H7 (cell line): ENCODE measurements around the gene FGGY. TPM values are rescaled to one million over a fixed set of nuclear protein-coding genes. Genes with fewer than 3 reads are reported as not detected.
"Not testable (repeated sequence)": the region's sequence is repeated elsewhere in the genome, so short reads cannot be mapped to it uniquely, and the experiment has no call there.

Experiments used
- DNase-seq: peaks from one replicate; pipeline ENCODE4 v3.0.0; 2012
- H3K27me3 ChIP-seq: 2 replicates; pipeline ENCODE4 v1.6.0; 2011; ENCODE audit warnings: mild to moderate bottlenecking, low read length; ENCODE audit not compliant: control insufficient read depth, insufficient read depth
- H3K36me3 ChIP-seq: replicated peaks from 2 replicates; pipeline ENCODE4 v1.5.1; 2011; ENCODE audit warnings: low read length; ENCODE audit not compliant: control insufficient read depth, insufficient read depth
- H3K4me3 ChIP-seq: 2 replicates; pipeline ENCODE4 v1.5.1; 2011; ENCODE audit warnings: low read depth, mild to moderate bottlenecking, control low read depth, low read length, moderate library complexity; ENCODE audit not compliant: insufficient read depth
- total RNA-seq: library from RNA; depleted of rRNA; stranded (reverse); fragments of >200 nt; shearing (Covaris generic); gene quantifications from 2 replicates; pipeline ENCODE4 v1.2.3, GENCODE V29; 2014

Gene FGGY
- total RNA-seq, 1 experiment from 2014 or later = 19.2 TPM

DNA sequence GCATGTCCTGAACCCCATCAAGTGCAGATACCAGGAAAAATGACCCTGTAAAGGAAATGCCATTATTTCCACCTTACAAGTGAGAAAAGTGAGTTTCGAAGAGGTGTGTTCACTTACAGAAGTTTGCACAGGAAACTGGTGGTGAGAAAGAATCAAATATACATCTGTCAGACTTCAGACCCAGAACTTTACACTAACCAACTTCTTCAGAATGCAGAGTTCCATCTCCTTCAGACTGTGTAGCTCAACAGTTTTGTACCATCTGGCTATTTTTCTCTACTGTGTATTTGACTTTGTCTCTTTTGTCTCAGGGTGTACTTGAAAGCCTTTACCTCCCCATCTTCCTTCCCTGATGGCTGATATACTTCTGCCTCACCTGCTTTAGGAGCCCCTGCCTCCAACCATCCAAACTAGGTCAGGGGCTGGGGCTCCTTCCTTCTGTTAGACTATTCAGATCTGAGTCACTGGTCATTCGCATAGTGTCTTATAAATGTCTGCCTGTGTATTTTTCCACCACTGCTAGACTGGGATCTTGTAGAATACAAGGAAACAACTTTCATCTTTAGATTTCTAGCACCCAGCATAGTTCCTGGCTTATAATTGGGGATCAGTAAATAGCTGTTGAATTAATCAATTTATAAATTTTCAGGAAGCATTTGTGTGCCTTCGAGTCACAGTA, 247.9 kb downstream of the FGGY start:
- no peak overlapping the region for H3K4me3 ChIP-seq
- DNase-seq = no peak
- H3K27me3 ChIP-seq = no peaks in the 10 kb centered on the region
- H3K36me3 ChIP-seq = no peaks in the 10 kb centered on the region

DNA sequence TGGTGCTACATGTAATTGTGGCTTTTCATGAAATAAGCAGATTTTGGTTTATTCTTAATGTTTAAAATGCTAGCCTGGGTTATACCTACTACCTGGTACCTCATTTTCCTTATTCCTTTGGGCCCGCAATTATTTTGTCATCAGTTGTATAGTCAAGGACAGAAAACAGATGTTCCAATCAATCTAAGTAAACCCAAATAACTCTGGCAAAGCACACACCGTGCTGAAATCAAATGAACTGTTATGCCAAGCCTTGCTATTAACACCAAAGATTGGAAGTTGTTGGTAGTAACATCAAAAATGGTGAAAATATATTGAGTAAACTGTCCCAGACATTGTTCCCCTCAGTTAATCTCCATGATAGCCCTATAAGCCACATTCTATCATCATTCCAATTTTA, 248.9 kb downstream of the FGGY start:
- no peak overlapping the region for H3K4me3 ChIP-seq
- no peak for DNase-seq
- H3K27me3 ChIP-seq = no peaks in the 10 kb centered on the region
- no peaks in the 10 kb centered on the region for H3K36me3 ChIP-seq

DNA sequence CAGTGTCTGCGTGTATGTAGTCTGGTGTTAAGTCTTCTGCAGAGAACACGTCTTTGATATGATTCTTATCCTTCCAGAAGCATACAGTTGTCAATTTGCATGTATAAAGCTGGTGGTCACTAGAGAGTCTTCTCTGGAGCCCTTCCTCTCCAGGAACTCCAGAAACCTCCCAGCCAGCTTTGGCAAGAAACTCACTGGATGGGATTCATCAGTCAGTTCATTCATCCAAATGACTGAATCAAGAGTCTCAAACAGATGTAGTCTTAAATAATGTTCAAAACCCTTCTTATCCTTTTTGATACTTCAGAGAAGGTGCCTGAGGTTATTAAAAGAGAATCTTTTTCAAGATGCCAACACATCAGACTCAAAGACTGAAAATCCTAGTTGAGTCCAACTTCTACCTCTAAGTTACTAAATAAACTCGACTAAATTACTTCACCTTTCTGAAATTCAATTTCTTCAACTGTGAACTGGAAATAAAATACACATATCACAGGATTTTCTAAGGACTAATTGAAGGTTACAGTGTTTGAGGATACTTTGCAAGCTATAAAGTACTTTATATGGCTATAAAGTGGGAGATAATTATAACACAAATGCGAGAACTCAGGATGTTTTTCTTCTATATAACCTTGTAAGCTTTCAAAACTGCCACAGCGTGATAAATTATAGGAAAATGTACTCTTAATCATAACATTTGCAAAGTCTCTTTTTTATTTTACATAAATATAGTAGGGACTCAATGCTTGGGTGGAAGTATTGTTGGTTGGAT, 252.4 kb downstream of the FGGY start:
- no peak for DNase-seq
- no peaks in the 10 kb centered on the region for H3K27me3 ChIP-seq
- no peak overlapping the region for H3K4me3 ChIP-seq
- H3K36me3 ChIP-seq = no peaks in the 10 kb centered on the region

DNA sequence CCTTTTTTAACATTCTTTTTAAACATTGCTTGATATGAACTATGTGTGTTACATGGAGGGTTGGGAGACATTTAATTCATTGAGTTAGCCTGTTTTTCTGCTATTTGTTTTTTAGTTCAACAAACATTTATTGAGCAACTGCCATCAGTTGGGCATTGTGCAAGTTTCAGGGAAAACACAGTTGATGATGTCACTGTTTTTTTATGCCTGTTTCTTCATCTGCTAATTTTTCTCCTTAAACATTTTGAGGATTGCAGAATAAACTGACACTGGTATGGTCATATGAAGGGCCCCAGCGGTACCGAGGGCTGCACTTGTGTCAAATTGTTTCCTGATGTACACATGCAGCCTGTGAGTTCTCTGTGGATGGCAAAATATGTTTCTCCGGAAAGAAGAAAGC, 253.0 kb downstream of the FGGY start:
- Histone ChIP-seq H3K36me3 (no peaks in the 10 kb centered on the region), H3K4me3 (no peak overlapping the region), H3K27me3 (no peaks in the 10 kb centered on the region)
- DNase-seq = no peak

DNA sequence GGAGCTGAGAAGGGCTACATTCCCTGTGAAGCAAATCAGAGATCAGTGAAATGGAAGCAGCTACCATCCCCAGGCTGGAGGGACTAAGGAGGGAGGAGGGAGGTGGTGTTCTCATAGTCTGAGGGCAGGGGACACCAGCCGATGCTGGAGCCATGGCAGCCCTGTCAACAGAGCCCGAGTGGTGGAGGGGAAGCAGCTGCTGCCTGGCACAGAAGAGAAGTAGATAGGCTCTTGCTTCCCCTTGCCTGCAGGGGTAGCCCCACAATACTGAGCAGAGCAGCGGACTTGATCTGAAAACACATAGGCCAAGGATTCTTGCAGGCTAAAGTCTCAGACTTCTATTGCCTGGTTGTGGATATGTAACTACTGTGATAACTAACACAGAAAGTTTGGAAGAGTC, 255.1 kb downstream of the FGGY start:
- Histone ChIP-seq H3K36me3 (no peaks in the 10 kb centered on the region), H3K27me3 (no peaks in the 10 kb centered on the region), H3K4me3 (no peak overlapping the region)
- DNase-seq = no peak

DNA sequence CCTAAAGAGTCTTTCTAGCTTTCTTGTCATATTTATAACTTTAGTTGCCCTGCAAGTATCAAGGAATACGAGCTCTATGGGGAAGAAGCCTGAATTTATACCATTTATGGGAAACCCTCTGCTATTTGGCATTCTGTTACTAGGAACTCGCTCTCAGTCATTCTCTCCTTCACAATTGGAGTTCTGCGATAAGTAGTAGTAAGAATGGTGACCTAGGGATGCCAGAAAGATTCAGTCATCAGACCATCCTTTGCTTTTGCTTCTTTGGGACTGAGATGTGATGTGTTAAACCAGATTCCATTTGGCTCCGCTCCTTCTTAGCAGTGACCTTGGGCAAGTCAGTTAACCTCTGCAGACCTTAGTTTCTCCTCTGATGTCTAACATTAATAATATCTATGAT, 256.5 kb downstream of the FGGY start:
- Histone ChIP-seq H3K27me3 (no peaks in the 10 kb centered on the region), H3K4me3 (no peak overlapping the region), H3K36me3 (no peaks in the 10 kb centered on the region)
- no peak for DNase-seq

DNA sequence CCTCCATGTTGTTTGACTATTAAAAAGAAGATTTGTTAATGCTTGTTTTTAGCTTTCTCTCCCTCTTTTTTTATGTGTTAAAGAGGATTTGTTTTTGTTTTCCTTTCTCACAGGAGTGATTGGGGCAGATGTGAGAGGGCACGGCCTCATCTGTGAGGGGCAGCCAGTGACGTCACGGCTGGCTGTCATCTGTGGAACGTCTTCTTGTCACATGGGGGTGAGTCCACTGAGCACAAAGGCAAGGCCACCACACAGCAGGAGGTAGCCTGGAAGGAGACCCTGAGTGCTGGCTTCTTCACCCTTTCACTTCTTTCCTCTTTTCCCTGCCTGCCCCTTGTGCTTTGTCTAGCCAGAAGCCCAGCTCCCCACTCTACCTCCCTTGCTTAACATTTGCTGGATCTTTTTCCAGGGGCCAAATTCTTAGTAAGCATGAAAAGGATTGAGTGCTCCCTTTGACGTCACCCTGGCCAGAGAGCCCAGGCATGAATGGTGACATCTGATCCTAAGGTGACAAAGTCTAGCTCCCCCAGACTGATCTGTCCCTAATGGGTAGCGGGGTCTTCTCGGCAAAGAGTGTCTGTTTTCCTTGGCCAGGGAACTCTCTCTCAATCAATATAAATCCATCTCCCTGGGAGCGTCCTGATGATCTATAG, 257.2 kb downstream of the FGGY start:
- no peak for DNase-seq
- Histone ChIP-seq H3K36me3 (no peaks in the 10 kb centered on the region), H3K27me3 (no peaks in the 10 kb centered on the region), H3K4me3 (no peak overlapping the region)

DNA sequence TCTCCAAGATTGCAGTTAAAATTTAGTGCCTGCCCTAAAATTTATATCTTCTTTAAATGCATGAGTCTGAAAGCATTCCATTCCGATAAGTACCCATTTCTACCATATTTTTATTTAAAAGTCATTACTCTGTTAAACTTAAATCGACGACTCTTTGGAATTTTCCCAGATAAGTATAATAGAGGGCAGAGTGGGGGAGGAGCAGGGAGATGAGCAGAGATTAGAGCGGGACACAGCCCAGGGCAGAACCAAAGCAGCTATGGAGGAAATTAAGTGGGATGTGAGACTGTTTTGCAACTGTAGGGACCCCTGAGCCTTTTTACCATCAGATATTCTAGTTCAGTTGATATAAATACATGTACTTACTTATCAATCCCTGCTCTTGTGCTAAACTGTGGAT, 257.9 kb downstream of the FGGY start:
- H3K4me3 ChIP-seq = no peak overlapping the region
- no peaks in the 10 kb centered on the region for H3K36me3 ChIP-seq
- DNase-seq = no peak
- no peaks in the 10 kb centered on the region for H3K27me3 ChIP-seq

DNA sequence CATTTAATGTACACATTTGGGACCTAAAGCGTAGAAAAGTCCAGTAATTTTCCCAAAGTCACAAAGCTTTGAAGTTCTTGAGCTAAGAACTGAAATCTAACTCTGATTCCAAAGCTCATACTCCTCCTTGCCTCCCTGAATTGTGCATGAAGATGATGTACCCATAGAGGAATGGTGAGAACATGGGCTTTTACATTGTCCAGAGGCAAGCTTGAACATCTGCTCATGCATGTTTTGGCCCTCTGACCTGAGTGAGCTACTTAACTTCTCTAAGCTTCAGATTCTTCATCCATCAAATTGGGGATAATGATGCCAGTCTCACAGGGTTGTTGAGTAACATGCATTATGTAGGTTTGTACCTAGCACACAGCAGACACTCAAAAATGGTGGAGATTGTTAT, 259.5 kb downstream of the FGGY start:
- H3K4me3 ChIP-seq = no peak overlapping the region
- no peak for DNase-seq
- no peaks in the 10 kb centered on the region for H3K36me3 ChIP-seq
- H3K27me3 ChIP-seq = no peaks in the 10 kb centered on the region

DNA sequence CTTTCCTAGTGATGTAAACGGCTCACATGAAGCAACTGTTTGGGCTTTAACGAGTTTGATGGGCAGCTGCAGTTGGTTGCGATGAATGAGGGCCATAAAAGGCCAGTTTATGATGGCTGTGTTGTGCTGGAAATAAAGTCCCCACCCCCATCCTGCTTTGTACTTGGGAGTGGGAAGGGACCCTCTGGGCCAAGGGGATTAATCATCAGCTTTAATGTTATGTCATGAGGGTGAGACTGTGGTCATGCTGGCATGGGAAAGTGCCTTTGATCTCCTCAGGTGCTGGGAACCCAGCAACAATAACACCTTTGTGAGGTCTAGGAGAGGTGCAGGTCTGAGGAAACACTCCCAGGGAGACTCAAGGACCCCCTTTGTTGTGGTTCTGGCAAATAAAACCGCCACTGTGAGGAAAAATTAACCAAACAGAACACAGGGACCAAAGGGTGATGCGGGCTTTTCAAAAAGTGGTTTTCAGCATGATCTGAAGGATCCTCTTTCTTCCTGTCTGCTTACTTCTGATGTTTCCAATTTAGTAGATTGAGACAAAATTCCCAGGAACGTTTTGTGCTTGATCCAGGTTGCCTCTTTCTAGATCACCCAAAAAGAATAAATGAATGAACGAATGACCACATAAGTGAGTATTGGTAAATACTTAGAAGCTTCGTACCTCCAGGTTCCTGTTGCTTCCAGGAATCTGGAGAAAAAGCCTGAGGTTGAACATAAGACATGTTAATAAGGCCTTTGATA, 260.1 kb downstream of the FGGY start:
- Histone ChIP-seq H3K4me3 (no peak overlapping the region), H3K27me3 (no peaks in the 10 kb centered on the region), H3K36me3 (no peaks in the 10 kb centered on the region)
- DNase-seq = no peak

DNA sequence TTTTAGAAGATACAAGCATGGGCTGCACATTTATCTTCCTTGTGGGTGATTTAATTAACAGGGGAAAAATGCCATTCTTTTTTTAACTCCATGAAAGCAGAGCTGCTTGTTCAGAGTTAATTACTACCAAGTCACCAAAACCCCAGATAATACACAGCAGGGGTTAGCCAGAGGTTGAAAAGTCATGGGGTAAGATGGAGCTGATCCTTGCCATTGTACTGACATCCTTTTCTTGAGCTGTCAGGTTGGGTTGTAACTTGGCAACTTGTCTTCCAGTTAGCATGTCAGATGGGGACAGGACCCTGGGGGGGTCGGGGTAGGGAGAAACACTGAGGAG, 260.6 kb downstream of the FGGY start:
- no peak overlapping the region for H3K4me3 ChIP-seq
- DNase-seq = no peak
- no peaks in the 10 kb centered on the region for H3K36me3 ChIP-seq
- no peaks in the 10 kb centered on the region for H3K27me3 ChIP-seq

DNA sequence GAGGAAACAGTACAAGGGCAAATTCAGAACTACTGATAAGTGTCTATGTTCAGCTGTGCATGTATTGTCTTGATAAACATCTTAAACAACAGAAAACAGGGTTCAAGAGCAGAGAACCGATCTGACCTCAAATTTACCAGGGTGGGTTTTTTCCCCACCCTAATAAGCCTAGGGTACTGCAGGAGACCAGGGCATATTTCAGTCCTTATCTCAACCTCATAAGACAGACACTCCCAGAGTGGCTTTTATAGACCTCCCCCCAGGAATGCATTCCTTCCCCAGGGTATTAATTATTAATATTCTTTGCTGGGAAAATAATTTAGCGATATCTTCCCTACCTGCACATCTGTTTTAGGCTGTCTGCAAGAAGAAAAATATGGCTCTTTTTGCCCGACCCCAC, 261.7 kb downstream of the FGGY start:
- not testable (repeated sequence) for H3K36me3 ChIP-seq, H3K4me3 ChIP-seq, H3K27me3 ChIP-seq, DNase-seq

DNA sequence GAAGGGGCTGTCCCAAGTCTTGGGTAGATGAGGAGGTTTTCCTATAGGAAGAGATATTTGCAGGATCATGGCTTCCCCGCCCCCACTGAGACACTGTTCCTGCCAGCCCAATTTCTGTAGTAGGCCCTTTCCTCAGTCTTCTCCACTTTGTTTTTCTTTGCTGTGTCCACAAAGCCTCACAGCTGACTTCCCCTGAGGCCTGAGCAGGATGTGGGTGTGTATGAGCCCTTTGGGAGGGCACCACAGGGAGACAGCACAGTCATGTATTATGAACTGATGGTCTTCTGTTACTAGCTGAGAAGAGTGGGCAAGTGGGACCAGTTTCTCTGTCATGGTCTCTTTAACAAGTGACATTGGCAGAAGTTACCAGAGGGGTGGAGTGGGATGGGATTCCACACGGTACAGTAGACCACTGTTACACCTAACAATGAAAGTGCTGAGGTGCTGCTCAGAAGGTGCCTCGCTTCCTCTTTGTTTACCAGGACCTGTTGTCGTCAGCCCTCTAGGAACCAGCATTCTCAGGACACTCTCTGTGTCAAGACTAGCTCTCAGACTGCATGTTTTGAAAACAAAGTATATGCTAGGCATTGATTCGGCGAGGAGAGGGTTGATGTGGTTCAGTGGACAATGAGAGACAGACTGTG, 264.0 kb downstream of the FGGY start:
- Histone ChIP-seq H3K27me3 (no peaks in the 10 kb centered on the region), H3K4me3 (no peak overlapping the region), H3K36me3 (no peaks in the 10 kb centered on the region)
- DNase-seq = no peak

DNA sequence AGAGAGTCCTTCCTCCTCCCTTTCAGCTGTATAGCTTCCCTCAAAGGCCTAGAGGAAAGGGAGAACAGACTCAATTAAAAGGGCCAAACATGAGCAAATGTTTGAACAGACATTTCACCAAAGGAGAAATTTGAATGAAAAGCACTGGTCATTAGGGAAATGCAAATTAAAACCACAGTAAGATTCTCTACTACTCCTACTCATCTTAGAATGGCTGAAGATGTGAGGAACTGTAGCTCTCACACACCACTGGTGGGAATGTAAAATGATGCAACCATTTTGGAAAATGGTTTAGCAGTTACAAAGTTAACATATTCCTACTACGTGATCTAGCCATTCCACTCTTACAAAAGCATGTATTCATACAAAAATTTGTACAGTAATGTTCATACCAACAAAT, 264.9 kb downstream of the FGGY start:
- H3K27me3 ChIP-seq = no peaks in the 10 kb centered on the region
- DNase-seq = no peak
- H3K4me3 ChIP-seq = no peak overlapping the region
- no peaks in the 10 kb centered on the region for H3K36me3 ChIP-seq
